Epidermal melanocyte (primary cell): ENCODE results near the gene TMEM235.

Experiments used
- DNase-seq: peaks from one replicate; pipeline ENCODE4 v3.0.0; 2011; ENCODE audit warnings: low spot score; ENCODE audit not compliant: insufficient read length

Gene TMEM235

GRCh38 chr17:78230996-78231935, at the start of gene TMEM235:
Gene TMEM235 (plus strand): TSS chr17:78231631. CDS start chr17:78232024, 393 bp downstream.
- no peak for DNase-seq

- DNase-seq = no peak
Observed at GRCh38 chr17:78182504-78182903, 48.9 kb upstream of the TMEM235 start.

- DNase-seq = no peak
Observed at GRCh38 chr17:78183916-78184315, 47.5 kb upstream of the TMEM235 start.

- DNase-seq = no peak
Observed at GRCh38 chr17:78184351-78184750, 47.1 kb upstream of the TMEM235 start.

- DNase-seq = no peak
Observed at GRCh38 chr17:78184868-78185267, 46.6 kb upstream of the TMEM235 start.

- no peak for DNase-seq
Observed at GRCh38 chr17:78185981-78186691, 45.3 kb upstream of the TMEM235 start.

GRCh38 chr17:78186692-78187595, 44.5 kb upstream of the TMEM235 start, which contains the start of the genes AFMID and TK1:
Gene AFMID (plus strand): TSS chr17:78187362. CDS start chr17:78187371, 9 bp downstream.
Gene TK1 (minus strand): TSS chr17:78187052. CDS start chr17:78186994, 58 bp downstream.
- DNase-seq = peak; percentile 99

- no peak for DNase-seq
Observed at GRCh38 chr17:78196716-78197115, 34.7 kb upstream of the TMEM235 start.

- no peak for DNase-seq
Observed at GRCh38 chr17:78197147-78197832, 34.1 kb upstream of the TMEM235 start.

GRCh38 chr17:78200451-78200850, 31.0 kb upstream of the TMEM235 start:
- DNase-seq = no peak

- DNase-seq = no peak
Observed at GRCh38 chr17:78202666-78203065, 28.8 kb upstream of the TMEM235 start.

- no peak for DNase-seq
Observed at GRCh38 chr17:78204387-78205123, 26.9 kb upstream of the TMEM235 start.

GRCh38 chr17:78205124-78205775, 26.2 kb upstream of the TMEM235 start:
- no peak for DNase-seq

- no peak for DNase-seq
Observed at GRCh38 chr17:78206298-78206697, 25.1 kb upstream of the TMEM235 start.

GRCh38 chr17:78208486-78208885, 22.9 kb upstream of the TMEM235 start:
- no peak for DNase-seq

- no peak for DNase-seq
Observed at GRCh38 chr17:78210111-78210510, 21.3 kb upstream of the TMEM235 start.

- DNase-seq = no peak
Observed at GRCh38 chr17:78211032-78211431, 20.4 kb upstream of the TMEM235 start.

GRCh38 chr17:78214016-78214705, 17.3 kb upstream of the TMEM235 start, which contains the start of gene BIRC5:
Gene BIRC5 (plus strand): TSS chr17:78214253. CDS start chr17:78214317, 64 bp downstream.
- DNase-seq = peak; percentile 93

GRCh38 chr17:78214706-78215061, 16.7 kb upstream of the TMEM235 start:
- no peak for DNase-seq
